ENCODE results near the gene ADAMTS4. TPM values are rescaled to one million over a fixed set of nuclear protein-coding genes. Genes with fewer than 3 reads are reported as not detected.

Gene ADAMTS4
- total and polyA plus RNA-seq, 9 of the 15 experiments (the other 6 are each of a cell fraction or from before 2014, with no cell fraction given): 0.07 to 3.7 (median 0.41) TPM

DNA sequence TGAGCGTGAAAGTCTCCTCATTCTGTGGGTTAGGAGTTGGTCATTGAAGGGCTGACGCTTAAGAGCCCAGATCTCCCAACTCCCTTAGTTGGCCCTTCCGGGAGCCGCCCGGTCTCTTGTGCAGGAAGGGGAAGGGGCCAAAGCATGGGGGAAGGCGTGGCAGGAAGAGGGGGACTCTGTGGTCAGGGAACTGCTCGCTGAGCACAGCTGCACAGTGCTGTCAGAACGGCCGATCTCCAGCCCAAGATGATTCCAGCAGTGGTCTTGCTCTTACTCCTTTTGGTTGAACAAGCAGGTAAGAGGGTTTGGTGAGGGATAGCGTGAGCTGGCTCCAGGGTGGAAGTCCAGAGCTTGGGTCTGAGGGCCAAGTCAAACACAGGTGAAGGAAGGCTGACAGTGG is 16.2 kb upstream of the ADAMTS4 start, which contains the start of gene FCER1G (continued):
- TF ChIP-seq, protein P1, sequence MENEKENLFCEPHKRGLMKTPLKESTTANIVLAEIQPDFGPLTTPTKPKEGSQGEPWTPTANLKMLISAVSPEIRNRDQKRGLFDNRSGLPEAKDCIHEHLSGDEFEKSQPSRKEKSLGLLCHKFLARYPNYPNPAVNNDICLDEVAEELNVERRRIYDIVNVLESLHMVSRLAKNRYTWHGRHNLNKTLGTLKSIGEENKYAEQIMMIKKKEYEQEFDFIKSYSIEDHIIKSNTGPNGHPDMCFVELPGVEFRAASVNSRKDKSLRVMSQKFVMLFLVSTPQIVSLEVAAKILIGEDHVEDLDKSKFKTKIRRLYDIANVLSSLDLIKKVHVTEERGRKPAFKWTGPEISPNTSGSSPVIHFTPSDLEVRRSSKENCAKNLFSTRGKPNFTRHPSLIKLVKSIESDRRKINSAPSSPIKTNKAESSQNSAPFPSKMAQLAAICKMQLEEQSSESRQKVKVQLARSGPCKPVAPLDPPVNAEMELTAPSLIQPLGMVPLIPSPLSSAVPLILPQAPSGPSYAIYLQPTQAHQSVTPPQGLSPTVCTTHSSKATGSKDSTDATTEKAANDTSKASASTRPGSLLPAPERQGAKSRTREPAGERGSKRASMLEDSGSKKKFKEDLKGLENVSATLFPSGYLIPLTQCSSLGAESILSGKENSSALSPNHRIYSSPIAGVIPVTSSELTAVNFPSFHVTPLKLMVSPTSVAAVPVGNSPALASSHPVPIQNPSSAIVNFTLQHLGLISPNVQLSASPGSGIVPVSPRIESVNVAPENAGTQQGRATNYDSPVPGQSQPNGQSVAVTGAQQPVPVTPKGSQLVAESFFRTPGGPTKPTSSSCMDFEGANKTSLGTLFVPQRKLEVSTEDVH (IDR thresholded peaks at IDR 0.05; ENCODE audit: low read depth, partially characterized antibody): no peak
- TF ChIP-seq KAT8 (IDR thresholded peaks at IDR 0.05; ENCODE audit: low read depth) (no peak), ZNF121 (CRISPR knock-in tag; conservative IDR thresholded peaks at IDR 0.05) (no peak), FIP1L1 (IDR thresholded peaks at IDR 0.05; ENCODE audit: low read depth, low read length, poor library complexity, severe bottlenecking) (no peak), HOXB6 (CRISPR knock-in tag; IDR thresholded peaks at IDR 0.05; ENCODE audit: borderline replicate concordance) (no peak), ZNF311 (CRISPR knock-in tag; IDR thresholded peaks at IDR 0.05) (0 out of 2 replicates have a peak, but pooled peaks have one; percentile 18), ZNF239 (CRISPR knock-in tag; IDR thresholded peaks at IDR 0.05) (no peak), ZNF232 (CRISPR knock-in tag; IDR thresholded peaks at IDR 0.05) (no peak), ZBTB8A (IDR thresholded peaks at IDR 0.05; ENCODE audit: partially characterized antibody) (no peak), ZFP36 (IDR thresholded peaks at IDR 0.05; ENCODE audit: low read depth, low read length, partially characterized antibody) (no peak), TCFL5 (CRISPR knock-in tag; conservative IDR thresholded peaks at IDR 0.05) (no peak), GABPA (tag; conservative IDR thresholded peaks at IDR 0.05; ENCODE audit: low read depth) (peak; percentile 50), RBM34 (IDR thresholded peaks at IDR 0.05; ENCODE audit: borderline replicate concordance, insufficient read depth, low read length) (no peak), POLR2A (conservative IDR thresholded peaks at IDR 0.05) (peak; percentile 41; the same call in 1 of the 2 replicates), RBFOX2 (IDR thresholded peaks at IDR 0.05; ENCODE audit: low read depth, low read length) (0 out of 2 replicates have a peak, but pooled peaks have one; percentile 20)
- TF ChIP-seq, protein P2, sequence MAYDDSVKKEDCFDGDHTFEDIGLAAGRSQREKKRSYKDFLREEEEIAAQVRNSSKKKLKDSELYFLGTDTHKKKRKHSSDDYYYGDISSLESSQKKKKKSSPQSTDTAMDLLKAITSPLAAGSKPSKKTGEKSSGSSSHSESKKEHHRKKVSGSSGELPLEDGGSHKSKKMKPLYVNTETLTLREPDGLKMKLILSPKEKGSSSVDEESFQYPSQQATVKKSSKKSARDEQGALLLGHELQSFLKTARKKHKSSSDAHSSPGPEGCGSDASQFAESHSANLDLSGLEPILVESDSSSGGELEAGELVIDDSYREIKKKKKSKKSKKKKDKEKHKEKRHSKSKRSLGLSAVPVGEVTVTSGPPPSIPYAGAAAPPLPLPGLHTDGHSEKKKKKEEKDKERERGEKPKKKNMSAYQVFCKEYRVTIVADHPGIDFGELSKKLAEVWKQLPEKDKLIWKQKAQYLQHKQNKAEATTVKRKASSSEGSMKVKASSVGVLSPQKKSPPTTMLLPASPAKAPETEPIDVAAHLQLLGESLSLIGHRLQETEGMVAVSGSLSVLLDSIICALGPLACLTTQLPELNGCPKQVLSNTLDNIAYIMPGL (CRISPR knock-in tag; IDR thresholded peaks at IDR 0.05): no peak
- TF ChIP-seq, protein P3, sequence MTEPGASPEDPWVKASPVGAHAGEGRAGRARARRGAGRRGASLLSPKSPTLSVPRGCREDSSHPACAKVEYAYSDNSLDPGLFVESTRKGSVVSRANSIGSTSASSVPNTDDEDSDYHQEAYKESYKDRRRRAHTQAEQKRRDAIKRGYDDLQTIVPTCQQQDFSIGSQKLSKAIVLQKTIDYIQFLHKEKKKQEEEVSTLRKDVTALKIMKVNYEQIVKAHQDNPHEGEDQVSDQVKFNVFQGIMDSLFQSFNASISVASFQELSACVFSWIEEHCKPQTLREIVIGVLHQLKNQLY (CRISPR knock-in tag; conservative IDR thresholded peaks at IDR 0.05): no peak
- TF ChIP-seq, protein P4, sequence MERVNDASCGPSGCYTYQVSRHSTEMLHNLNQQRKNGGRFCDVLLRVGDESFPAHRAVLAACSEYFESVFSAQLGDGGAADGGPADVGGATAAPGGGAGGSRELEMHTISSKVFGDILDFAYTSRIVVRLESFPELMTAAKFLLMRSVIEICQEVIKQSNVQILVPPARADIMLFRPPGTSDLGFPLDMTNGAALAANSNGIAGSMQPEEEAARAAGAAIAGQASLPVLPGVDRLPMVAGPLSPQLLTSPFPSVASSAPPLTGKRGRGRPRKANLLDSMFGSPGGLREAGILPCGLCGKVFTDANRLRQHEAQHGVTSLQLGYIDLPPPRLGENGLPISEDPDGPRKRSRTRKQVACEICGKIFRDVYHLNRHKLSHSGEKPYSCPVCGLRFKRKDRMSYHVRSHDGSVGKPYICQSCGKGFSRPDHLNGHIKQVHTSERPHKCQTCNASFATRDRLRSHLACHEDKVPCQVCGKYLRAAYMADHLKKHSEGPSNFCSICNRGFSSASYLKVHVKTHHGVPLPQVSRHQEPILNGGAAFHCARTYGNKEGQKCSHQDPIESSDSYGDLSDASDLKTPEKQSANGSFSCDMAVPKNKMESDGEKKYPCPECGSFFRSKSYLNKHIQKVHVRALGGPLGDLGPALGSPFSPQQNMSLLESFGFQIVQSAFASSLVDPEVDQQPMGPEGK (CRISPR knock-in tag; IDR thresholded peaks at IDR 0.05; ENCODE audit: borderline replicate concordance): no peak
- TF ChIP-seq, protein P5, sequence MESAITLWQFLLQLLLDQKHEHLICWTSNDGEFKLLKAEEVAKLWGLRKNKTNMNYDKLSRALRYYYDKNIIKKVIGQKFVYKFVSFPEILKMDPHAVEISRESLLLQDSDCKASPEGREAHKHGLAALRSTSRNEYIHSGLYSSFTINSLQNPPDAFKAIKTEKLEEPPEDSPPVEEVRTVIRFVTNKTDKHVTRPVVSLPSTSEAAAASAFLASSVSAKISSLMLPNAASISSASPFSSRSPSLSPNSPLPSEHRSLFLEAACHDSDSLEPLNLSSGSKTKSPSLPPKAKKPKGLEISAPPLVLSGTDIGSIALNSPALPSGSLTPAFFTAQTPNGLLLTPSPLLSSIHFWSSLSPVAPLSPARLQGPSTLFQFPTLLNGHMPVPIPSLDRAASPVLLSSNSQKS (CRISPR knock-in tag; IDR thresholded peaks at IDR 0.05): no peak
- TF ChIP-seq, protein P6, sequence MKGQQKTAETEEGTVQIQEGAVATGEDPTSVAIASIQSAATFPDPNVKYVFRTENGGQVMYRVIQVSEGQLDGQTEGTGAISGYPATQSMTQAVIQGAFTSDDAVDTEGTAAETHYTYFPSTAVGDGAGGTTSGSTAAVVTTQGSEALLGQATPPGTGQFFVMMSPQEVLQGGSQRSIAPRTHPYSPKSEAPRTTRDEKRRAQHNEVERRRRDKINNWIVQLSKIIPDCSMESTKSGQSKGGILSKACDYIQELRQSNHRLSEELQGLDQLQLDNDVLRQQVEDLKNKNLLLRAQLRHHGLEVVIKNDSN (CRISPR knock-in tag; IDR thresholded peaks at IDR 0.05): no peak
